Kidney (tissue), 14 donors: Measurements from ENCODE around the gene SCIN. TPM values are rescaled to one million over a fixed set of nuclear protein-coding genes. Genes with fewer than 3 reads are reported as not detected.

Experiments used
- DNase-seq, 5 donors: peaks; one replicate each; pipeline ENCODE4 v3.0.0-alpha.2; 2013 to 2020
- FAIRE-seq: peaks from 2 replicates; lab custom pipeline; 2012; peaks lifted over from hg19 to GRCh38; lab: Jason Lieb, UNC
- H3K27ac ChIP-seq, 2 donors: one replicate each; pipeline ENCODE4 v1.7.0; 2013; ENCODE audit warnings: low read depth in 2 of 2, low read length in 2 of 2, inconsistent platforms in 1 of 2
- H3K27me3 ChIP-seq: one replicate; pipeline ENCODE4 v1.7.1; 2013; ENCODE audit warnings: low read length, inconsistent platforms; ENCODE audit not compliant: control insufficient read depth, insufficient read depth
- H3K36me3 ChIP-seq, 3 donors: one replicate each; pipeline versions ENCODE4 v1.7.0 to v1.7.1; 2013; ENCODE audit warnings: low read length in 3 of 3, control low read depth in 1 of 3, inconsistent platforms in 1 of 3; ENCODE audit not compliant: insufficient read depth in 3 of 3, control insufficient read depth in 2 of 3
- H3K4me1 ChIP-seq, 3 donors: one replicate each; pipeline versions ENCODE4 v1.7.0 to v1.7.1; 2013; ENCODE audit warnings: low read length in 3 of 3, inconsistent platforms in 1 of 3, low read depth in 1 of 3; ENCODE audit not compliant: control insufficient read depth in 2 of 3, insufficient read depth in 2 of 3
- H3K4me3 ChIP-seq, 3 donors: one replicate each; pipeline versions ENCODE4 v1.7.0 to v1.8.1; 2013; ENCODE audit warnings: low read length in 3 of 3, control low read depth in 1 of 3, inconsistent platforms in 1 of 3
- H3K9ac ChIP-seq, 3 donors: one replicate each; pipeline versions ENCODE4 v1.7.0 to v1.7.1; 2013; ENCODE audit warnings: low read length in 3 of 3, control low read depth in 1 of 3, inconsistent platforms in 1 of 3
- H3K9me3 ChIP-seq, 3 donors: one replicate each; pipeline versions ENCODE4 v1.7.0 to v1.7.1; 2013; ENCODE audit warnings: low read length in 3 of 3, control low read depth in 1 of 3, inconsistent platforms in 1 of 3; ENCODE audit not compliant: control insufficient read depth in 2 of 3, insufficient read depth in 1 of 3
- CTCF ChIP-seq: IDR thresholded peaks from 3 replicates; pipeline ENCODE4 v1.5.1; 2012; ENCODE audit warnings: mild to moderate bottlenecking, moderate library complexity, borderline replicate concordance; ENCODE audit not compliant: insufficient read depth; ENCODE audit errors: extremely low read depth
- intact Hi-C: fragments of 100-400 bp; cut with DNase I; formaldehyde crosslinking; loops from one replicate; pipeline ENCODE4 v1.11.1; 2022
- polyA plus RNA-seq: library from polyadenylated mRNA; stranded (reverse); fragments of 350-450 nt; fragmentation: Illumina TruSeq; extraction: RNeasy Lipid Tissue Mini Kit (QIAGEN cat#74804); gene quantifications from one replicate; pipeline ENCODE4 v1.2.3, GENCODE V29; 2014; ENCODE audit warnings: low read depth, low replicate concordance; ENCODE audit not compliant: insufficient read depth
- total RNA-seq: library from RNA; stranded (reverse); fragmentation: NEBNext Ultra II Directional; extraction: Animal tissue kit (Norgen Biotek cat#: 25700); gene quantifications from one replicate; pipeline ENCODE4 v1.2.1, GENCODE V29; 2021
- donor health status: control.
- donor health status: control.
- donor health status: control.
- donor health status: control.
- donor health status: control.
- donor health status: DM: yes; HTN: yes; CAD: no.
- donor health status: Normal renal cell carcinoma (clear cell type).

The SCIN gene
- total and polyA plus RNA-seq, 2 donors from 2014 or later = 62.8 to 141 TPM

DNA sequence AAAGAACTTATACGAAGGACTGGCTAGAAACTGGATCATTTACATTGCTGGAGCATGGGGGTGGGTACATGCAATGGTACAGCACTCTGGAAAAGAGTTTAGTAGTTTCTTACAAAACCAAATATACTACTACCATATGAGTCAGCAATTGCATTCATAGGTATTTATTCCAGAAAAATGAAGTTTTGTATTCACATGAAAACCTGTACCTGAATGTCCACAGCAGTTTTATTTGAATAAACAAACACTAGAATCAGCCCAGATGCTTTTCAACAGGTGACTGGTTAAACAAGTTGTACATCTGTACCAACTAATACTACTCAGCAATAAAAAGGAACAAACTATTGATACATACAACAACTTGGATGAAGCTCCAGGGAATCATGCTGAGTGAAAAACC lies 3.4 kb downstream of the SCIN start:
- Histone ChIP-seq H3K4me1 (no peaks in the 10 kb centered on the region), H3K9ac (no peak overlapping the region), H3K36me3 (no peaks in the 10 kb centered on the region), H3K4me3 (peak overlapping the region in 2 of 3 donors; percentile 57 to 79), H3K9me3 (no peaks in the 10 kb centered on the region), H3K27ac (no peak overlapping the region), H3K27me3 (peaks cover 6% of the 10 kb centered on the region)
- no peak for FAIRE-seq
- intact Hi-C loops = no loop called here
- no peak for TF ChIP-seq CTCF
- no peak for DNase-seq

- no peaks in the 10 kb centered on the region for H3K4me1 ChIP-seq
- no peaks in the 10 kb centered on the region for H3K36me3 ChIP-seq
- H3K9me3 ChIP-seq = no peaks in the 10 kb centered on the region
- no peak overlapping the region for H3K4me3 ChIP-seq
- H3K27me3 ChIP-seq = no peaks in the 10 kb centered on the region
- DNase-seq (no peak), FAIRE-seq (no peak)
- TF ChIP-seq CTCF = no peak
- intact Hi-C loops = no loop called here
- no peak overlapping the region for H3K27ac ChIP-seq
- no peak overlapping the region for H3K9ac ChIP-seq
These were observed 8.6 kb downstream of the SCIN start for GRCh38 chr7:12578930-12579640.

- no peaks in the 10 kb centered on the region for H3K9me3 ChIP-seq
- H3K36me3 ChIP-seq = no peaks in the 10 kb centered on the region
- H3K27me3 ChIP-seq = no peaks in the 10 kb centered on the region
- no peaks in the 10 kb centered on the region for H3K4me1 ChIP-seq
- intact Hi-C loops = no loop called here
- no peak overlapping the region for H3K4me3 ChIP-seq
- FAIRE-seq = no peak
- no peak overlapping the region for H3K27ac ChIP-seq
- H3K9ac ChIP-seq = no peak overlapping the region
- peak in 2 of 5 donors; percentile 36 to 38 for DNase-seq
- no peak for TF ChIP-seq CTCF
These were observed 11.4 kb downstream of the SCIN start for GRCh38 chr7:12581897-12582296.
